OCI-LY3 (cell line): Measurements from ENCODE around the gene FAM163B.

Source experiments
- EZH2phosphoT487 ChIP-seq: fragments of 200-600 bp; shearing (Covaris generic); IDR thresholded peaks from 2 replicates; pipeline ENCODE4 v1.6.1; 2018; ENCODE audit warnings: antibody characterized with exemption, mixed run types, low read depth
- TF ChIP-seq, protein P1 (sequence below): fragments of 200-600, 300-600 bp; sonication (generic); IDR thresholded peaks from 2 replicates; pipeline ENCODE4 v1.5.1; 2014; ENCODE audit warnings: antibody characterized with exemption, low read length, low read depth

DNA sequence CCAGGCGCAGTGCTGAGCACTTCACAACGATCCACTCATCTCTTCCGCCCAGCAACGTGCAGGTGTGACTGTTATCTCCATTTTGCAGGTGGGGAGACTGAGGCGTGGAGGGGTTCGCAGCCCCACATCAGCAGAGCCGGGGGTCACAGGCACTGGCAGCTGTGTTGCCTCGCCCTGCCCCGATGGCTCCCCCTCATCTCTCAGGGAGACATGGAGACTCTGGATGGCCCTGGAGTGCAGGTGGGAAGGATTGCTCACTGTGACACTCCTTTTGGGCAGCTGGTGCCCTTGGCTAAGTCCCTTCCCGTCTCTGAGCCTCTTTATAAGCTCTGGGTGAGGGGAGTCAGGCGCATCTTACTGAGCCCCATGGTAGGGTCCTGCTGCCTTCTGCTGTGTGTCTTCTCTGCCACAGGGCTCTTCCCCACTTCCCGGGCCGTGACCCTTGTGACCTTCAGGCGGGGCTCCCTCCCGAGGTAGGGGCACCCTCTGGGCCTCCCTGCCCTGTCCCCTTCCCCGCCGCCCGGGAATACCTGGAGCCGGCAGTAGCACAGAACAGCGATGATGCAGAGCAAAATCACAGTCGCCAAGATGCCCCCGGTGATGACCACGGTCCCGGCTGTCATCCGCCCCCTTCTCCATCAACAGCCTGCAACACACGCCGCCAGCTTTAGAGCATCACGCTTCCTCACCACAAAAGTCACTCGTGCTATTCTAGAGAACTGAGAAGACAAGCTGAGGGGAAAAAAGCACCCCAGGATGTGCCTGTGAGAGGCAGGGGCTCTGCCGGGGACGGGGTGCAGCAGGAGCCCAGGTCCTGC, 29.4 kb downstream of the FAM163B start:
- TF ChIP-seq, protein P1, sequence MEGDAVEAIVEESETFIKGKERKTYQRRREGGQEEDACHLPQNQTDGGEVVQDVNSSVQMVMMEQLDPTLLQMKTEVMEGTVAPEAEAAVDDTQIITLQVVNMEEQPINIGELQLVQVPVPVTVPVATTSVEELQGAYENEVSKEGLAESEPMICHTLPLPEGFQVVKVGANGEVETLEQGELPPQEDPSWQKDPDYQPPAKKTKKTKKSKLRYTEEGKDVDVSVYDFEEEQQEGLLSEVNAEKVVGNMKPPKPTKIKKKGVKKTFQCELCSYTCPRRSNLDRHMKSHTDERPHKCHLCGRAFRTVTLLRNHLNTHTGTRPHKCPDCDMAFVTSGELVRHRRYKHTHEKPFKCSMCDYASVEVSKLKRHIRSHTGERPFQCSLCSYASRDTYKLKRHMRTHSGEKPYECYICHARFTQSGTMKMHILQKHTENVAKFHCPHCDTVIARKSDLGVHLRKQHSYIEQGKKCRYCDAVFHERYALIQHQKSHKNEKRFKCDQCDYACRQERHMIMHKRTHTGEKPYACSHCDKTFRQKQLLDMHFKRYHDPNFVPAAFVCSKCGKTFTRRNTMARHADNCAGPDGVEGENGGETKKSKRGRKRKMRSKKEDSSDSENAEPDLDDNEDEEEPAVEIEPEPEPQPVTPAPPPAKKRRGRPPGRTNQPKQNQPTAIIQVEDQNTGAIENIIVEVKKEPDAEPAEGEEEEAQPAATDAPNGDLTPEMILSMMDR: no peak
- TF ChIP-seq EZH2phosphoT487: no peak
